HepG2 (cell line): ENCODE data around the gene SEMA3B. TPM values are rescaled to one million over a fixed set of nuclear protein-coding genes. Genes with fewer than 3 reads are reported as not detected.

Experiments
- ELK4 ChIP-seq: sonication (generic); formaldehyde crosslinking; IDR thresholded peaks from 2 replicates; pipeline ENCODE4 v1.9.0; 2021; ENCODE audit warnings: missing genetic modification reagents, borderline replicate concordance
- HIC2 ChIP-seq: sonication (generic); formaldehyde crosslinking; IDR thresholded peaks from 2 replicates; pipeline ENCODE4 v1.9.0; 2022; ENCODE audit warnings: low read depth, missing genetic modification reagents
- KMT2B ChIP-seq: IDR thresholded peaks from 2 replicates; pipeline ENCODE4 v1.6.1; 2016; ENCODE audit warnings: missing genetic modification reagents, missing compliant biosample characterization
- MAF1 ChIP-seq: sonication (generic); formaldehyde crosslinking; IDR thresholded peaks from 2 replicates; pipeline ENCODE4 v1.5.0; 2020; ENCODE audit warnings: missing genetic modification reagents, borderline replicate concordance
- MLLT10 ChIP-seq: sonication (generic); formaldehyde crosslinking; IDR thresholded peaks from 2 replicates; pipeline ENCODE4 v1.4.0; 2020; ENCODE audit warnings: missing genetic modification reagents
- NFE2 ChIP-seq: sonication (generic); formaldehyde crosslinking; IDR thresholded peaks from 2 replicates; pipeline ENCODE4 v1.4.0; 2020; ENCODE audit warnings: missing genetic modification reagents
- NR2F2 ChIP-seq: IDR thresholded peaks from 2 replicates; pipeline ENCODE4 v1.6.1; 2012; ENCODE audit warnings: low read depth, inconsistent platforms, borderline replicate concordance
- RARG ChIP-seq: sonication (generic); formaldehyde crosslinking; IDR thresholded peaks from 2 replicates; pipeline ENCODE4 v1.4.0; 2020; ENCODE audit warnings: low read depth, mild to moderate bottlenecking, missing genetic modification reagents
- SPEN ChIP-seq: sonication (generic); formaldehyde crosslinking; IDR thresholded peaks from 2 replicates; pipeline ENCODE4 v1.5.1; 2020; ENCODE audit warnings: low read depth, mild to moderate bottlenecking, missing genetic modification reagents
- TGIF2 ChIP-seq: IDR thresholded peaks from 2 replicates; pipeline ENCODE4 v1.6.1; 2016; ENCODE audit warnings: control low read depth, missing compliant biosample characterization
- TRIM24 ChIP-seq: sonication (generic); formaldehyde crosslinking; IDR thresholded peaks from 2 replicates; pipeline ENCODE4 v1.8.0; 2022; ENCODE audit warnings: mild to moderate bottlenecking, missing genetic modification reagents
- XBP1 ChIP-seq: sonication (generic); formaldehyde crosslinking; IDR thresholded peaks from 2 replicates; pipeline ENCODE4 v1.5.0; 2020; ENCODE audit warnings: missing genetic modification reagents
- ZBTB4 ChIP-seq: sonication (generic); formaldehyde crosslinking; IDR thresholded peaks from 2 replicates; pipeline ENCODE4 v1.4.0; 2020; ENCODE audit warnings: missing genetic modification reagents, mild to moderate bottlenecking, borderline replicate concordance
- ZBTB8A ChIP-seq: sonication (generic); formaldehyde crosslinking; IDR thresholded peaks from 2 replicates; pipeline ENCODE4 v1.4.0; 2020; ENCODE audit warnings: mild to moderate bottlenecking, low read depth, missing genetic modification reagents, borderline replicate concordance
- ZNF333 ChIP-seq: sonication (generic); formaldehyde crosslinking; IDR thresholded peaks from 2 replicates; pipeline ENCODE4 v1.4.0; 2020; ENCODE audit warnings: mild to moderate bottlenecking, missing genetic modification reagents, borderline replicate concordance
- ZNF451 ChIP-seq: sonication (generic); formaldehyde crosslinking; IDR thresholded peaks from 2 replicates; pipeline ENCODE4 v1.5.0; 2020; ENCODE audit warnings: mild to moderate bottlenecking, missing genetic modification reagents
- ZNF598 ChIP-seq: sonication (generic); formaldehyde crosslinking; IDR thresholded peaks from 2 replicates; pipeline ENCODE4 v1.5.1; 2020; ENCODE audit warnings: mild to moderate bottlenecking, missing genetic modification reagents, borderline replicate concordance
- ZNF605 ChIP-seq: sonication (generic); formaldehyde crosslinking; IDR thresholded peaks from 2 replicates; pipeline ENCODE4 v1.8.0; 2022; ENCODE audit warnings: mild to moderate bottlenecking, missing genetic modification reagents
- ZNF878 ChIP-seq: sonication (generic); formaldehyde crosslinking; IDR thresholded peaks from 2 replicates; pipeline ENCODE4 v1.8.1; 2023; ENCODE audit warnings: mild to moderate bottlenecking, missing genetic modification reagents, moderate library complexity
- polyA plus RNA-seq, 8 experiments: library from polyadenylated mRNA; depleted of rRNA in 3 of 8; stranded (reverse) in 7 of 8; unstranded in 1 of 8; fragments of >200 nt; fragmentation: Illumina TruSeq in 4 of 8; extraction: Trizol in 4 of 8; gene quantifications; 2 replicates each; pipeline versions ENCODE4 v1.2.1 to v1.2.3, GENCODE V29; 2011 to 2016; ENCODE audit warnings: low read depth in 4 of 8, missing spikeins in 1 of 8, mixed read lengths in 1 of 8; ENCODE audit not compliant: insufficient read depth in 1 of 8
- total RNA-seq, 5 experiments: library from RNA; depleted of rRNA; stranded (reverse); fragments of >200 nt; fragmentation: Illumina TruSeq; extraction: Trizol; gene quantifications; 2 replicates each; pipeline ENCODE4 v1.2.3, GENCODE V29; 2016; ENCODE audit warnings: low read depth in 1 of 5
- TF ChIP-seq, protein P1 (sequence below): IDR thresholded peaks from 2 replicates; pipeline ENCODE4 v1.4.0; 2020; ENCODE audit warnings: mild to moderate bottlenecking, missing genetic modification reagents
- TF ChIP-seq, protein P2 (sequence below): IDR thresholded peaks from 2 replicates; pipeline ENCODE4 v1.6.1; 2016; ENCODE audit warnings: missing genetic modification reagents, missing compliant biosample characterization

Gene SEMA3B
- total and polyA plus RNA-seq, 2 of the 13 experiments (the other 11 are each of a cell fraction or from before 2014, with no cell fraction given), result 93.2 to 158 TPM

GRCh38 chr3:50222169-50222528 lies 46.8 kb upstream of the SEMA3B start (continued):
- TF ChIP-seq SPEN (CRISPR knock-in tag) (no peak), HIC2 (no peak), TRIM24 (CRISPR knock-in tag) (no peak), ZNF451 (CRISPR knock-in tag) (no peak), MLLT10 (no peak), NR2F2 (no peak), XBP1 (CRISPR knock-in tag) (no peak), ZNF598 (CRISPR knock-in tag) (no peak), ZBTB4 (CRISPR knock-in tag) (no peak), ELK4 (CRISPR knock-in tag) (no peak), ZNF605 (CRISPR knock-in tag) (peak; percentile 1; the same call in 1 of the 2 replicates), KMT2B (CRISPR knock-in tag) (no peak), ZBTB8A (CRISPR knock-in tag) (0 out of 2 replicates have a peak, but pooled peaks have one; percentile 9), RARG (CRISPR knock-in tag) (no peak), MAF1 (CRISPR knock-in tag) (no peak), ZNF878 (CRISPR knock-in tag) (no peak), TGIF2 (CRISPR knock-in tag) (no peak), NFE2 (CRISPR knock-in tag) (no peak), ZNF333 (CRISPR knock-in tag) (peak; percentile 41; the same call in 1 of the 2 replicates)
- TF ChIP-seq, protein P1, sequence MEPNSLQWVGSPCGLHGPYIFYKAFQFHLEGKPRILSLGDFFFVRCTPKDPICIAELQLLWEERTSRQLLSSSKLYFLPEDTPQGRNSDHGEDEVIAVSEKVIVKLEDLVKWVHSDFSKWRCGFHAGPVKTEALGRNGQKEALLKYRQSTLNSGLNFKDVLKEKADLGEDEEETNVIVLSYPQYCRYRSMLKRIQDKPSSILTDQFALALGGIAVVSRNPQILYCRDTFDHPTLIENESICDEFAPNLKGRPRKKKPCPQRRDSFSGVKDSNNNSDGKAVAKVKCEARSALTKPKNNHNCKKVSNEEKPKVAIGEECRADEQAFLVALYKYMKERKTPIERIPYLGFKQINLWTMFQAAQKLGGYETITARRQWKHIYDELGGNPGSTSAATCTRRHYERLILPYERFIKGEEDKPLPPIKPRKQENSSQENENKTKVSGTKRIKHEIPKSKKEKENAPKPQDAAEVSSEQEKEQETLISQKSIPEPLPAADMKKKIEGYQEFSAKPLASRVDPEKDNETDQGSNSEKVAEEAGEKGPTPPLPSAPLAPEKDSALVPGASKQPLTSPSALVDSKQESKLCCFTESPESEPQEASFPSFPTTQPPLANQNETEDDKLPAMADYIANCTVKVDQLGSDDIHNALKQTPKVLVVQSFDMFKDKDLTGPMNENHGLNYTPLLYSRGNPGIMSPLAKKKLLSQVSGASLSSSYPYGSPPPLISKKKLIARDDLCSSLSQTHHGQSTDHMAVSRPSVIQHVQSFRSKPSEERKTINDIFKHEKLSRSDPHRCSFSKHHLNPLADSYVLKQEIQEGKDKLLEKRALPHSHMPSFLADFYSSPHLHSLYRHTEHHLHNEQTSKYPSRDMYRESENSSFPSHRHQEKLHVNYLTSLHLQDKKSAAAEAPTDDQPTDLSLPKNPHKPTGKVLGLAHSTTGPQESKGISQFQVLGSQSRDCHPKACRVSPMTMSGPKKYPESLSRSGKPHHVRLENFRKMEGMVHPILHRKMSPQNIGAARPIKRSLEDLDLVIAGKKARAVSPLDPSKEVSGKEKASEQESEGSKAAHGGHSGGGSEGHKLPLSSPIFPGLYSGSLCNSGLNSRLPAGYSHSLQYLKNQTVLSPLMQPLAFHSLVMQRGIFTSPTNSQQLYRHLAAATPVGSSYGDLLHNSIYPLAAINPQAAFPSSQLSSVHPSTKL (CRISPR knock-in tag), result 0 out of 2 replicates have a peak, but pooled peaks have one; percentile 0
- TF ChIP-seq, protein P2, sequence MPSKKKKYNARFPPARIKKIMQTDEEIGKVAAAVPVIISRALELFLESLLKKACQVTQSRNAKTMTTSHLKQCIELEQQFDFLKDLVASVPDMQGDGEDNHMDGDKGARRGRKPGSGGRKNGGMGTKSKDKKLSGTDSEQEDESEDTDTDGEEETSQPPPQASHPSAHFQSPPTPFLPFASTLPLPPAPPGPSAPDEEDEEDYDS, result no peak
